ENCODE data around the gene TMEM170A.

DNA sequence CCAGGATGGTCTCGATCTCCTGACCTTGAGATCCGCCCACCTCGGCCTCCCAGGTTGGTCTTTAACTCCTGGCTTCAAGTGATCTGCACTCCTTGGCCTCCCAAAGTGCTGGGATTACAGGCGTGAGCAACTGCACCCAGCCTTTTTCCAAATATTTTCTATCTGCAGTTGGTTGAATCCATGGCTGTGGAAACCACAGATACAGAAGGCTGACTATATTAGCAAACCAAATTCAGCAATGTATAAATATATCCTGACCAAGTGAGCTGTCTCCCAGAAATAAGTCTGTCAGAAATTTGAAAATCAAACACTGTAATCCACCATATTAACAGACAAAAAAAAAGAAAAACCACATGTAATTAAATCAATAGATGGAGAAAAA is 40.8 kb downstream of the TMEM170A start:
- TF ChIP-seq POLR2A (IDR thresholded peaks at IDR 0.05; ENCODE audit: extremely low read depth, insufficient read length) = no peak
- TF ChIP-seq, protein P1, sequence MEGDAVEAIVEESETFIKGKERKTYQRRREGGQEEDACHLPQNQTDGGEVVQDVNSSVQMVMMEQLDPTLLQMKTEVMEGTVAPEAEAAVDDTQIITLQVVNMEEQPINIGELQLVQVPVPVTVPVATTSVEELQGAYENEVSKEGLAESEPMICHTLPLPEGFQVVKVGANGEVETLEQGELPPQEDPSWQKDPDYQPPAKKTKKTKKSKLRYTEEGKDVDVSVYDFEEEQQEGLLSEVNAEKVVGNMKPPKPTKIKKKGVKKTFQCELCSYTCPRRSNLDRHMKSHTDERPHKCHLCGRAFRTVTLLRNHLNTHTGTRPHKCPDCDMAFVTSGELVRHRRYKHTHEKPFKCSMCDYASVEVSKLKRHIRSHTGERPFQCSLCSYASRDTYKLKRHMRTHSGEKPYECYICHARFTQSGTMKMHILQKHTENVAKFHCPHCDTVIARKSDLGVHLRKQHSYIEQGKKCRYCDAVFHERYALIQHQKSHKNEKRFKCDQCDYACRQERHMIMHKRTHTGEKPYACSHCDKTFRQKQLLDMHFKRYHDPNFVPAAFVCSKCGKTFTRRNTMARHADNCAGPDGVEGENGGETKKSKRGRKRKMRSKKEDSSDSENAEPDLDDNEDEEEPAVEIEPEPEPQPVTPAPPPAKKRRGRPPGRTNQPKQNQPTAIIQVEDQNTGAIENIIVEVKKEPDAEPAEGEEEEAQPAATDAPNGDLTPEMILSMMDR (IDR thresholded peaks at IDR 0.05; ENCODE audit: low read depth, low read length) = no peak
